ENCODE results near the gene MAPK11.

The MAPK11 gene

DNA sequence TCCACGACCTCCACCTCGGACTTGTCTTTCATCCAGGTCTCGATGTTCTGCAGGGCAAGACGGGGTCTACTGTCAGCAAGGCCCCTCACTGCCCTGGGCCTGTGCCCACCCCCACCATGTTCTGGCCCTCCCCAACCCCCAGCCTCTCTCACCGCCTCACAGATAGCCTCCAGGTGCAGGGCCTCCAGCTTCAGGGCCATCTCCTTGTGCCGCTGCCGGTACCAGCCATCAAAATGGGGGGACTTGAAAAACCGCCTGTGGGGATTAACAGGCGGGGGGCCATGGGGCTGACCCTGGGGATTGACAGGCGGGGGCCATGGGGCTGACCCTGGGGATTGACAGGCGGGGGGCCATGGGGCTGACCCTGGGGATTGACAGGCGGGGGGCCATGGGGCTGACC lies 42.2 kb upstream of the MAPK11 start:
- H3K4me3 ChIP-seq (ENCODE audit: low read depth, low read length) = no peak overlapping the region

DNA sequence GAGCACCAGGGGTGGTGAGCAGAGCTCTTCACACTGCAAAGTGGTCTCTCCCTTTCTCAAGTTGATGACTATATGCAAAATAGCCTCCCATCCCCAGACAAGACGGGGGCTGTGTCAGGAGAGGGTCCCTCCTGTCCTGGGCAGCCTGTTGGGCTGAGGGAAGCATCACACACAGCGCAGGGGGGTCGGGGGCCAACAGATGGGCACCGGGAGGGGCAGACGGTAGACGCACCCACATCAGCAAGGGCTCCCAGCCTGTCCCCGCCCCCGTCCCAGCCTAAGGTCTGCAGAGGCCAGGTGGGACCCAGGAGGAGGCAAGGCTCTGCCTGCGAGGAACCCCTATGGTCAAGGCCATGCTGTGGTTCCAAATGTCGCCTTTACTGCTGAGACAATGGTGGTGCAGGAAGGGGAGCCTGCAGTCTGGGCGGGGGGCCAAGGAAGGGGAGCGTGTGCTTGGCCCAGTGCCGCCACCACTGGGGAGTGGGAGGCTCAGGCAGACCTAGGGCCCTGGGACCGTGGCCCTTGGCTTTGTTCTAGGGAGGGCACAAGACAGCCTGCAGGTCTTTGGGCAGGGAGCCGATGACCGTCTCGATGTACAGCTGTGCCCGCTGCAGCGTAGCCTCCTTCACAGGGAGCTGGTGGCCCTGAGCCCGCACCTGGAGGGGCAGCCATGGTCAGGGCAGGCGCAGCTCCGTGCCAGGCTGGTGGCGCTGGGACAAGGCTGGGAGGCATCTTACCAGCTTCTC lies 41.6 kb upstream of the MAPK11 start:
- H3K4me3 ChIP-seq (ENCODE audit: low read depth, low read length) = no peak overlapping the region
- TF ChIP-seq CTCF (IDR thresholded peaks at IDR 0.05; ENCODE audit: borderline replicate concordance, insufficient read depth, low read depth, low read length) = no peak

More for the DNA sequence above, 42.2 kb upstream of the MAPK11 start:
- TF ChIP-seq CTCF (IDR thresholded peaks at IDR 0.05; ENCODE audit: borderline replicate concordance, insufficient read depth, low read depth, low read length) = no peak

DNA sequence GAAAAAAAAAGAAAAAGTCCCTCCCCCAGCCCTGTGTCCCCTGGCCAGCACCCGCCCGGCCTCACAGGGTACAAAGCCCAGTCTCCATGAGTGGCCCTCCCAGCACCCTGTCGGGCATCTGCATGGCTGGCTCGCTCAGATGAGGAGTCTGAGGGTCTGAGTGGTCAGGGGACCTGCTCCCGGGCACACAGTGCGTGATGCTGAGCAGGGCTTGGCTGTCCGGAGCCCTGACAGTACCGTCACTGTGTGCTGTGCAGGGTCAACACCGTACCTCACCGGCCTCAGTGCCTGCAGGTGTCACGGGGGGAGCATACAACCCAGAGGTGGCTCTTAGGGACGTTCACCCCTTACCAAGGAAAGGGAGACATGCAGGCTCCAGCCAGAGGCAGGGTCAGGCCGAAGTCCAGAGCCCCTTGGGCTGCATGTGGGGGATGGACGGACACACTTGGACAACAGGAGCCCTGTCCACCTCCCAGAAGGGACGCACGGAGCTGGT lies 40.8 kb upstream of the MAPK11 start:
- TF ChIP-seq CTCF (IDR thresholded peaks at IDR 0.05; ENCODE audit: borderline replicate concordance, insufficient read depth, low read depth, low read length) = no peak
- H3K4me3 ChIP-seq (ENCODE audit: low read depth, low read length) = no peak overlapping the region

DNA sequence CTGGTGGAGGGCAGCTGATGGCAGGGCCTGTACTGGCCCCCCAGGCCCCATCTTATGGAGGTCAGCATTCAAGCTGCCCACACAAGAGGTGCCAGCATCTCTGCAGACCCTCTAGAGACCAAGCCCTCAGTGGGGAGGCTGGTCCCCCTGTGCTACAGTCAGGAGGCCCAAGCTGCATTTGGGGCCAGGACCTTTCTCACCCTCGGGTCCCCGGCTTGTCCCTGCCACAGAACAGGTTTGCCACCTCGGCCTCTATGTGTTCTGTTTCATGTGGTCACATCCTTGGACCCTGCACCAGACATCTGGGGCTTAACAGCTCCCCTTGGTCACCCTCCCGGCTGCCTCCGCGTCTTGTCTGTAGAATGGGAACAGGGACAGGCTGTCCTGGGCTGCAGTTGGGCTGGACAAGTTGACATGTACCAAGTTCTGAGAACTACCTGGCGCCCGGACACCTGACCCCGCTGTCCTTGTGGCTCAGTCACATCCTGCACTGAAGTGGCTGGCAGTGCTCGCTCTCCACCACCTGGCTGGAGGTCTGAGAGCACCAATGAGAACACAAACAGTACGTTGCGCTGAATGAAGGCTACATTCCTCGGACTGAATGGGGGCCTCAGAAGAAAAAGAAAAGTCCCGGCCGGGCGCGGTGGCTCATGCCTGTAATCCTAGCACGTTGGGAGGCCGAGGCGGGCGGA lies 40.0 kb upstream of the MAPK11 start:
- no peak overlapping the region for H3K4me3 ChIP-seq (ENCODE audit: low read depth, low read length)
- no peak for TF ChIP-seq CTCF (IDR thresholded peaks at IDR 0.05; ENCODE audit: borderline replicate concordance, insufficient read depth, low read depth, low read length)

DNA sequence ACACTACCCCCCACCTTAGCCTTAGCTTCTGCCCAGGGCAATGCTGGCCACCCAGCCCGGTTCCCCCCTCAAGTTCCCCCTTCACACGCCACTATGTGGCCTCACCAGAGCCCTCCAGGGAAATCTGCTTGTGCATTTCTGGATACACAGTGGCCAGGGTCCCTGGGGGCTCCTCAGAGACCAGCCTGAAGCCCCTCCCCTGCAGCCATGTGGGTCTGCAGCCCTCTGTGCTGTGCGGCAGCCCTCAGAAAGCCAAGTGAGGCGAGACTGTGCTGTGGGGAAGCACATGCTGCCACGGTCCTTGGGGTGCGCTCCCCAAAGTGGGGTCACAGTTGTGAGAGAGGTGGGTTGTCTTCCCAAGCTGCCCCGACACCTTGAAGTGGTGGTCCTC lies 39.4 kb upstream of the MAPK11 start:
- H3K4me3 ChIP-seq (ENCODE audit: low read depth, low read length) = no peak overlapping the region
- TF ChIP-seq CTCF (IDR thresholded peaks at IDR 0.05; ENCODE audit: borderline replicate concordance, insufficient read depth, low read depth, low read length) = no peak

DNA sequence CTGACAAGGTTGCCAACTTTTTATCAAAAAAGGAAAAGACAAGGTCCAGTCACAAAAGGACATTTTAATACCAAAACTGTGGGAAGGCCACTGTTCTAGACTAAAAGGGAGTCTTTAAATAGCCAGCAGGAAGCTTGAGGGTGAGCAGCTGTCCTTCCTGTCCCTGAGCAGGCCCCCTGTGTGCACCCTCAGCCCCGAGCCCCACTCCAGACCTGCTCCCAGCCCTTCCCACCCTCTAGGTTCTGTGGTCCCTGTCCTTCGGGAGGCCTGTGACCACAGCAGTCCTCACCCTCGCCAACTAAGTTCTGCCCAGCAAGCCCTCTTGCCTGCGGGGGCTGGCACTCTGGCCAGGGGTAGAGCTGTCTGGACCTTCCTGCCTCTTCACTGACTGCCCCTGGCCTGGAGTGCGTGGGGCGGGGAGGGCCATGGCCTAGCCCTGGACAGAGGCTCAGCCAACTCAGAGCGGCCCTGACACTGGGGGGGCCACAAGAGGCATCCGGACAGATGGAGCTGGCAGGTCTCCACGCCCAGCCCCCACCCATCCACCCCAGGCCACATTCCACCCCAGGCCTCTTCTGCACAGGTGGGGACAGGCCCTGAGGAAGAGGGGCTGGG lies 38.9 kb upstream of the MAPK11 start:
- no peak for TF ChIP-seq CTCF (IDR thresholded peaks at IDR 0.05; ENCODE audit: borderline replicate concordance, insufficient read depth, low read depth, low read length)
- no peak overlapping the region for H3K4me3 ChIP-seq (ENCODE audit: low read depth, low read length)

Measured in GM12875 (cell line).